HG03442 (cell line): Measurements from ENCODE around the gene ZNF202.
"Not testable (repeated sequence)": the region's sequence is repeated elsewhere in the genome, so short reads cannot be mapped to it uniquely, and the experiment has no call there.

Source experiments
- ATAC-seq: cut with Tn5 transposase; IDR thresholded peaks from one replicate; pipeline ENCODE4 v1.9.1; 2021; ENCODE audit warnings: mild to moderate bottlenecking, moderate library complexity; ENCODE audit not compliant: unreplicated experiment

Gene ZNF202

DNA sequence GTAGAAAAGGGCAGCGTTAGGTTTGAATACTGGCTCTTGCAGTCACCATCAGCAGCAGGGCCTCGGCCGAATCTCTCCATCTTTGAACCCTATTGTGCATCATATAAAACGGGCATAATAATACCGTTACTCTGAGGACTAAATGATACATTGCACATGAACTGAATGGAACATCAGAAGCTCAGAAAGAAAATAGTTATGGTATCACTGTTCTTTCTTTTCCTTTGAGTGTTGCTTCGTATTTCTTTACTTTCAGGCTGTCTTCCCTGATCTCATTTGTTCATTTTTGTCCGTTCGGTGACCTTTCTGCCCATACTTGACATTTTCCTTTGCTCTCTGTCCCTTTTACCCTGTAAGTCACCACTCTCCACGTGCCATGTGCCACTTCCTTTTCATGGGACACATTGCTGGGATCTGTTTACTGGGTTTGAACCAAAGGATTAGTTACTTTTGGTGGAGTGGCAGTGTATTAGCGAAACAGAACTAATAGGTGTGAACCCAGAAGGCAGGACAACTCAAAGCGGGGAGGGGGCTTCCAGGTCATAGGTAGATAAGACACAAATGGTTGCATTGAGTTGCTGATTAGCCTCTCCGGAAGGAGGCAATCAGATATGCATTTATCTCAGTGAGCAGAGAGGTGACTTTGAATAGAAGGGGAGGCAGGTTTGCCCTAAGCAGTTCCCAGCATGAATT lies 717 bp upstream of the ZNF202 start:
- ATAC-seq = no peak

DNA sequence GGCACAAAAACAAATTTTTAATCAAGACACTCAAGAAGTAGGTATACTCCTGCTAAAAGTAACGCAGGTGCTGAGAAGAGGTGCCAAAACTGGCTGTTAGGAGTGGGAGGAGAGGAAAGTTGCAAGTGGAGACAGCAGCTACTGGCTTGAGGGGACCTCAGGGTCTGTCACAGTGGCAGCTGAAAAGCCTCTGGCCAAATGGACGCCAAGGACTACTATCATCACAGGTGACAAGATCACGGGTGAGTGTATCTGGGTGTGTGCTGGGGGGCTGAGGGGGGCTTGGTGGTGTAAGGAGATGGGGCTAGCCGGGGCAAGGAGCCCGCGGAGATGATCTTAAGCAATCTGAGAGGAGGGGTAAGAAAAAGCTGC lies 687 bp downstream of the ZNF202 start:
- peak; percentile 4 for ATAC-seq

DNA sequence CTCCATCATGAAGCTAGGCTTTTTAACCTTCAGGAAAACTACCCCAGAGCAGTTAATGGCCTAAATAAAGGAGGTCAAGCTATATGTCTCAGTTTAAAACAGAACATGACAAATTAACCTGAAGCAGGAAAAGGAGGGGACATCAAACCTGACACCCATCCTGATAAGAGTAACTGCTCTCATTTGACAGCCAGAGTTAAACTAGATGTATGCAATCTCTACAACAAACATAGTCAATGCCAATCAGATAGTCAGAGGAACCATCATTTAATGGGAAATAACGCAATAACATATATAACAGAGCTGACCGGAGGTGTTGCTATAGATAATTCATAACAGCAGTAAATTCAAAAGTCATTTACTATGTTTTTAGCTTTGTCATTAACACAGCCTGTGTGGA lies 3.1 kb downstream of the ZNF202 start:
- ATAC-seq = no peak

DNA sequence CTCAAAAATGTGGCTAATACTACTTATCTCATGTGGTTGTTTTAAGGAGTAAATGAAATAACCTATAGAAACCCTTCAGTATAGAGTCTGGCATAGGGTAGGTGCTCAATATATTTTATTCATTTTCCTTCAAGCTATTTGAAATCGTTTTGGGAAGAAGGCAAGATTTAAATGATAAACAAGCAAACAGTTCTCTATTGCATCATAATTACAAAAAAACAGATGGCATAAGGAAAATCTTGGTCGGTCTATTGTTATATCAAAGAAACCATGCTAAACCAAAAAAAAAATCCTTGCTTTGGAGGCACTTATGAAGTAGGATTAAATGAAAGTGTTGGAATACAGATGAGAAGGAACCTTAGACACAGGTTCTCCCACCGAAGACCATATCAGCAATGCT lies 4.7 kb downstream of the ZNF202 start:
- no peak for ATAC-seq

DNA sequence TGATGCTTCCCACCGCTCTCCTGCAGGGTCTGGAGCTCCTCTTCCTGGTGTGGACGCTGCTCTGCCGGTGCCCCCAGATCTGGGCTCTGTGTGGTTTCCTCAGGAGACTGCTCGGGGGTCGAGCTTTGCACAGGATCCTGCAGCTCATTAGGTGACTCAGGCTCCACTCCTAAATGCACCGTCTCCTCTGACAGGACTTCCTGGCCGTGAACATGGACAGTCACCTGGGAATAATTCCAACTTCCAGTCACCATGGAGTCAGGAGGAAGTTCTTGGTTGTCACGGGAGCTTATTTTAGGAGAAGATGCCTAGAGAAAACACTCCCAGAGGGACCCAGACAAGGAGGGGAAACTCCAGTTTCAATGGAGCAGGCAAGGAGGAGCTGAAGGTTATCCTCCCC lies 11.9 kb downstream of the ZNF202 start:
- no peak for ATAC-seq

DNA sequence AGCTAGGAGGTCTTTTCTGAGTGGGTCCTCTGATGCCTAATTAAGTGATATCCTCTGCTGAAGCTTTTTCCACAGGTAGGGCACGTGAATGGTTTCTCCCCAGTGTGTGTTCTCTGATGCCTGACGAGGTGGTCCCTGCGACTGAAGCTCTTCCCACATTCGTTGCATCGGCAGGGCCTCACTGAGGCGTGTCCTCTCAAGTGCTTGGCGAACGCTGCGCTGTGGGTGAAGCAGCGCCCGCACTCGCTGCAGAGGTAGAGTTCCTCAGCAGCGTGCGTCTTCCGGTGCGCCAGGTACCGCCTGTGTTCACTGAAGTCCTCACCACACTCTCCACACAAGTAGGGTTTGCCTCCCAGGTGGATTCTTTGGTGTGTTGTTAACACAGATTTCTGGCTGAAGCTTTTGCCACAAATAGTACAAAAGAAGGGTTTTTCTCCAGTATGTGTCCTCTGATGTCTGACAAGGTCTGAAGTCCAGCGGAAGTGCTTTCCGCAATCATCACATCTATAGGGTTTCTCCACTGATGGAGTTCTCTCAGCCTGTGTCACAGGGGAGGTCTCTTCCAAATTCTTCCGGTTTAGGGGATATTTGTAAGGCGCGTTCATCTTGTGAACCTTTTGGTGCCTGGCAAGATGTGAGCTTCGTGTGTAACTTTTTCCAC lies 15.3 kb downstream of the ZNF202 start:
- ATAC-seq = no peak

DNA sequence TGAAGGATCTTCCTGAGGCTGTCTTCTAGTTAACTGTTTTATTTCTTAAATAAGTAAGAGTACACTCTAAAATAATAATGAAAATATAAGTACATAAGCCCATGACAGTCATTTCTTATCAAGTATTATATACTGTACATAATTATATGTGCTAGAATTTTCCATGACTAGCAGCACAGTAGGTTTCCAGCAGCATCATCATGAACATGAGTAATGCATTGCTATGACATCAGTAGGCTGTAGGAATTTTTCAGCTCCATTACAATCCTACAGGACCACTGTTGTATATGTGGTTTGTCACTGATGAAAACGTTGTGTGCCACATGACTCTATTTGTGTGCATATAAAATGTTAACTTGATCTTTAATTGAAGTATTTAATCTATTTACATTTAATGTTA lies 22.0 kb downstream of the ZNF202 start:
- ATAC-seq = no peak

DNA sequence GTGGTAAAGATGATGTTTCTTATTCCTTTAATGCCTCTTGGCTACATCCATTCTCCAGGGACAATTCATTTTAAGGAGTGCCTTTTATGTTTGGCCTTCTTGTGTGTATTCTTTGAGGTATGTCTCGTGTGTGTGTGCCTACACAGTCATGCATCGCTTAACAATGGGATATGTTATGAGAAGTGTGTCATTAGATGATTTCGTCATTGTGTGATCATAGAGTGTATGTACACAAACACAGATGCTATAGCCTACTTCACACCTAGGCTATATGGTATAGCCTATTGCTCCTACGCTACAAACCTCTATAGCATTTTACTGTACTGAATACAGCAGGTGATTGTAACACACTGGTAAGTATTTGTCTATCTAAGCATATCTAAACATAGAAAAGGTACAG lies 23.0 kb downstream of the ZNF202 start:
- ATAC-seq = no peak

DNA sequence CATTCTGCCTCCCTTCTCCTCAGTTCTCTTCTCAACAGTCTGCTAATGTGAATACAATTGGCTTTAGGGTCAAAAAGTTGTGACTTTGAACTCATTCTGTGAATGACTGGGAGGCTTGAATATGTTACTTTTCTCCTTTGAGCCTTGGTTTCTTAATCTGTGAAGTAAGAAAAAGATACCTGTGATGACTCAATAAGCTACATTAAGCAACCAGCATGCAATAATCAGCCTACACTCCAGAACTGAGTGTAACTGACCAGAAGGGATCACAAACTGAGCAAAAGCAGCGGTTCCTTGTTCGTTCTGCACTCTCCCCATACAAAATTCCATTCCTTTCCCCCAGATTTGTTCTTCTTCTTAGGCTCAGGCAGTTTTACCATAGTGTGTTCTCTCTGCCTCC lies 23.4 kb downstream of the ZNF202 start:
- no peak for ATAC-seq

DNA sequence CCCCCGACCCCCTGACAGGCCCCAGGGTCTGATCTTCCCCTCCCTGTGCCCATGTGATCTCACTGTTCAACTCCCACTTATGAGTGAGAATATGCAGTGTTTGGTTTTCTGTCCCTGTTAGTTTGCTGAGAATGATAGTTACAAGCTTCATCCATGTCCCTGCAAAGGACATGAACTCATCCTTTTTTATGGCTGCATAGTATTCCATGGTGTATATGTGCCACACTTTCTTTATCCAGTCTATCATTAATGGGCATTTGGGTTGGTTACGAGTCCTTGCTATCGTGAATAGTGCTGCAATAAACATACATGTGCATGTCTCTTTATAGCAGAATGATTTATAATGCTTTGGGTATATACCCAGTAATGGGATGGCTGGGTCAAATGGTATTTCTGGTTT lies 28.8 kb downstream of the ZNF202 start:
- ATAC-seq = not testable (repeated sequence)

DNA sequence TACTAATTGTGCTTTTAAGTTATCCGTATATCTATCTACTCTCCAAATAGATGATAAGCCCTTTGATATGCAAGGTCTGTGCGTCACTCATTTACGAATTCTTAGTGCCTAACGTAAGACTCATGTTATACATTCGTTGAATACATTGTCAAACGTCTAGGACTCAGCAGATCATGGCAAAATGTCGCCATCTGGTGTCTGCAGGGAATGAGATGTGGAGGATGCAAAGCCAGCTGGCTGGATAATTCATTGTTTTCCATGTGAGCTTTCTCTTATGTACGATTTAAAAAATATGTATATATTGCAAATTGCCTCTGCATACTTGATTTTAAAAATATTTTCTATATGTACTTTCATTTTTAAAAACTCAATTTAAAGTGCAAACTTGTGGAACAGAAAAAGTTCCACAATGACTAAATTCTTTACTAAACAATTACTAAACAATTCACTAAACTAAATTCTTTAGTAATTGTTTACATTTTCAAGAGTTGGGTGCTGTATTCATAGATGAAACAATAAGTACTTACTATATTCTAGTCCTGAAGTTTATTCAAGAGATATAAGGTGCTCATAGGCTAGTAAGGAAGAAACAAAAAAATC lies 33.8 kb downstream of the ZNF202 start:
- no peak for ATAC-seq

DNA sequence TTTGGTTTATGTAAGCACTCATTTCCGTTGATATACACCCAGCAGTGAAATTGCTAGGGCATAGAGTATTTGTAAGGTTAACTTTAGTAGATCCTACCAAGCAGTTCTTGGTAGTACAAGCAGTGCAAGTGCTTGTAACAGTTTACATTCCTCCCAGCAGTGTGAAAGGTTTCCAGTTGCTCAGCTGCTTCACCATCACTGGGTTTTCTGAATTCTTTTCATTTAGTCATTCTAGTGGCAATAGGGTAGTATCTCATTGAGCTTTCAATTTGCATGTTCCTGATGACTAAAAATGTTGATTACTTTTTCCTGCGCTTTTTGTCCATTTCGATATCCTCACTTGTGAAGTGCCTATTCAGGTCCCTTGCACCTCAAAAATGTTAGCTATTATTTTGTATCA lies 34.3 kb downstream of the ZNF202 start:
- ATAC-seq = no peak

DNA sequence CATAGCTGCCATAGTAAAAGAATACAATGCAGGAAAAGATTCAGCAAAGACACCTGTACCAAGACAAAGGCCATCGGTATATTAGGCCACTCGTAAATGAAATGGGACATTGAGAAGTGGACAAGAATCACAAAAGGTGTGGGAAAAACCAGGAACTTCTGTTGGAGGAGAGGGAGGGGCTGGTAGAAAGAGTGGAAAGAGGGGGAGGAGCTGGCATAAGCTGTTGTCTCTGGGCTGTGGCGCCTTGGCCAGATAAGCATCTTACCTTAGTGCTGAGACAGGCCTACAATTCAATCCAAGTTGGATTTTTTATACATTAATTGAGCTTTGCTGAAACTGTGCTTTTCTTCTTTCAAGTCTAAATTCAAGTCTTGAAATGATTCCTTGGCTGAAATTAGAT lies 37.1 kb downstream of the ZNF202 start:
- ATAC-seq = no peak

DNA sequence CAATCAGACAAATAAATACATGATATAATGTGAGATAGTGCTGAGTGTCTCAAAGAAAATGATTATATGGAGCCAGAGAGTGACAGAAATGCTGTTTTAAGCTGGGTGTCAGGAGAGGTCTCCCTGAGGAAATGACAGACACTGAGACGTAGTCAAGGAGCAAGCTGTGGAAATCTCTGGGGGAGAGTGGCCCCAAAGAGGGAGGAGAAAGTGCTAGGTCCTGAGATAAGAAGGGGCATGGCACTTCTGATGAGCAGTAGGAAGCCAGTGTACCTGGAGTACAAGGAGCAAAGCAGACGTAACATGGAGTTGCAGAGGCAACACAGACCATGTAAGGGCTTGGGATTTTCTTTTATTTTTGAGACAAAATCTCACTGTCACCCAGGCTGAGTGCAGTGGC lies 38.8 kb downstream of the ZNF202 start:
- no peak for ATAC-seq

DNA sequence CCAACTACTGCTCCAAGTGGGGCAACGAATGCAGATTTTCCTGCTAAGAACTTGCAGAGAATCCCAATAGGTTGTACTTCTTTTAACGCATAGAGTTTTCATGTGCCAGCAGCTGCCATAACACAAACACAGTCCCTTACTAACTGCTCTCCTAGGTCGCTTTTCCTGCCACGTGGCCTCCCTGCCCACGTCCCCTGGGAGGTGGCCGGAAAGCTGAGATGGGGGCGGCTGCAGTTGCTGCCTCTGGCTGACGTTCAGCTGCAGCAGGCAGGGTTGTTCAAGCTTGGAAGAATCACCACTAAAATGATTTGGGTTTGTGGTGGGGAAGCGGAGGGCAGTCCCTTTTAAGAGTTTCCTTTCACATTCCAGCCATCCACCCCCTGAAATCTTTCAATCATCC lies 39.3 kb downstream of the ZNF202 start:
- ATAC-seq = no peak

DNA sequence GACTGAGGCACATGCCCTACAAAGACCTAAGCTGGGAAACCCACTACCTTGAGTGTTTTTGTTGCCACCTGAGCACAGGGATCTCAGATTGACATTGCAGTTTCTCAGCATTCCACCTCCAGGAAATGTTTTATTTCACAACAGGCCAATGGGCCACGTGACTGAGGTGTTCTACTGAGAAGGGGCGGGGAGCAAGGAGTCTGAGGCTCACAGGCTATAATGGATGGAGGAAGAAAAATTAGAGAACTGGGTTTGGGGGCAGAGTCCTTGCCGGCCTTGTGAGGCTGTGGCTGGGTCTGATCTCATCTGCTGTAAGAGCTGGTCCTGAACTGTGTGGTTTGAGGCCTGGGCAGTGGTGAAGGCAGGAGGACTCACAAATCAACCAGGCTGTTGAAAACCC lies 40.7 kb downstream of the ZNF202 start:
- no peak for ATAC-seq

DNA sequence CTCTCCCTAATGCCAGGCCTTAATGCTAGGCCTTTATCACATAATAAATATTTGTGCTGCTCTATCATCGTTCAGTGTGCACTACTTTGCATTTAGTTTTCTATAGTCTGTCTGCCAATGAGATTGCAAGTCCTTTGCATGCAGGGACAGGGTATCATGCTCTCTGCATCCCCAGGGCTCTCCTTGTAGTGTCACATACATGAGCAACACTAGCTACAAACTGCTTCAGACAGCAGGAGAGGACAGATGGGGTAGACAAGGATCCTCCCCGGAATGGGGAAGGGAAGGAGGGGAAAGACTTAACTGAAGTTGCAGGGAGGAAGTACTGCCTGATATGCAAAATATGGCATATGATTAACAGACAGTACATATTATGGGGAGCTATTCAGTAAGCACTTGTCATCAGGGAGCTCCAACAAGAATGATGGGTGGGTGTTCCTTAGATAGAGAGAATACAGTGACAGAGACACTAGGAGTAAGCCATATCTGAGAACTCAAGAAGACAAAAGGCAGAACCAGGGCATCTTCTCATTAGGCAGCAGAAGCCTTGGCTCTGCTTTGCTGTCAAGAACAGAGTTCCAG lies 42.8 kb downstream of the ZNF202 start:
- ATAC-seq = no peak

DNA sequence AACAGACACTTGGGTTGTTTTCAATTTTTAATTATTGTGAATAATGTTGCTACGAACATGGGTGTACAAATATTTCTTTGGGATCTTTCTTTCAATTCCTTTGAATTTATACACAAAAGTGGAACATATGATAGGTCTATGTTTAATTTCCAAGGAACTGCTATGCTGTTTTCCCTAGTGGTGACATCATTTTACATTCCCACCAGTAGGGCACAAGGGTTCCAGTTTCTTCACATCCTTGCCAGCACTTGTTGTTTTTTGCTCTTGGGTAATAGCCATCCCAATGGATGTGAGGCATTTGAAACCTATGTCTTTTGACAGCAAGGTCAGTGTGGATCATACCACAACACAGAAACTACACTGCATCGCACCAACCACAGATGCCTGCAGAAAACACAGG lies 45.3 kb downstream of the ZNF202 start:
- no peak for ATAC-seq

DNA sequence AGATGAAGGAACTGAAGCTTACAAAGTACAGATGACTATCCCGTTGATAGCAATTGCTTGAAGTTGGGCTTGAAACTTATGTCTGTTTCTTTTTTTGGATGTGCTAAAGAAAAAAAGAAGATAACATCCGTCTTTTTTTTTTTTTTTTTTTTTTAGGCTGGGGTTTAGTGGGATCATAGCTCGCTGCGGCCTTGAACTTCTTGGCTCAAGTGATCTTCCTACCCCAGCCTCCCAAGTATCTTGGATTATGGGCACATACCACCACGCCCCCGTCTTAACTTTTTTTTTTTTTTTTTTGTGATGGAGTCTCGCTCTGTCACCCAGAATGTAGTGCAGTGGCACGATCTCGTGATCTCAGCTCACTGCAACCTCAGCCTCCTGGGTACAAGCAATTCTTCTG lies 46.2 kb downstream of the ZNF202 start:
- no peak for ATAC-seq

DNA sequence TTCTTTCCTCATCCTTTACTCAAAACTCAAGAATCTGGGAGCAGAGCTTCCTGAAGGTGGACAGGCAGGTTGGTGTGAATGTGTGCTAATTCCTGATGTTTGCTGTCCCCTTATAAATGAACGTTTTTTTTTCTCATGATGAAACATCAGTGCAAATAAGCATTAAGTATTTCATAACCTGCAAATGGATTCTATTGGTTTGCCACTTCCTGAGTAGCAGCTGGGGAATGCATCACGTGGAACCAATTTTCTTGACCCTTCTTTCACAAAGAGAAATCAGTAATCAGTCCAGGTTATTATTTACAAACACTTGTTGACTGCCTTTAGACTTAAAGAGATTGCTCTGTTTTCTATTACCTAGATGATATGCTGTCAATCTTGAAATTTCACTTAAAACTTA lies 46.9 kb downstream of the ZNF202 start:
- no peak for ATAC-seq

DNA sequence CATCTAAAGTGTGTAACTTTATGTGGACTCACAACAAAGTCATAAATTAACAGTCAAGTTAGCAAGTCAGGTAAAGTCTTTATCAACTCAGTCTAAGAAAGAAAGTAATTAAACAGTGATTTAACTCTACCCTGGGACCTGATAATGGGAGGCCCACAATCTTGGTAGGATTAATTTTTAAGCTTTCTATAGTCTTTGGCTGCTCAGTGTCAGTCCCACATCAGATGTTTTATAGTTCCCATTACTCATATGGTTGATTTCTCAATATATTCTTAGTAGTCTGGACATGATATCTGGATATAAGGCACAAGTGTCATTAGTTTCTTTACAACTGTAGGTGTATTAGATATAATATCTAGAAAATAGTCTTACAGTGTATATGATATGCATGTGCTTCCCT lies 48.5 kb downstream of the ZNF202 start:
- no peak for ATAC-seq

DNA sequence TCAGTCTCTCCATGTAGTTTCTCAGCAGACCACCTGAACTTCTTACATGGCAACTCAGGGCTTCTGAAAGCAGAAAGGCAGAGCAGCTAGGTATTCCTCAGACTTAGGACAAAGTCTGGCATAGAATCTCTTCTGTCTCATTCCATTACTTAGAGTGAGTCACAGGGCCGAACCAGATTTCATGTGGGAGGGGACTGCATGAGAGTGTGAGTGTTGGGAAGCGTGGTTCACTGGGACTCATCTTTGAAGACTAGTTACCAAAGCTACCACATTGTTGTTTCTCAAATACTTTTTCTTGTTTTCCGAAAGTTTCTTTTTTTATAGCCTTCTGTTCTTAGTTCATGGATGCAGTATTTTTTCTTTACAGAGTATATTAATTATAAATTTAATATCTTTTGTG lies 51.0 kb downstream of the ZNF202 start:
- no peak for ATAC-seq
